ENCODE results near the gene MTARC1. TPM values are rescaled to one million over a fixed set of nuclear protein-coding genes. Genes with fewer than 3 reads are reported as not detected.

Gene MTARC1
- polyA plus RNA-seq, 3 donors = 19.3 to 26.6 (median 23.7) TPM

- no peak for DNase-seq
These were observed 13.5 kb downstream of the MTARC1 start for GRCh38 chr1:220800262-220800661.

- no peak for DNase-seq
These were observed 16.9 kb downstream of the MTARC1 start for GRCh38 chr1:220803401-220804201.

GRCh38 chr1:220804202-220804586 lies 17.5 kb downstream of the MTARC1 start:
- DNase-seq = no peak

- no peak for DNase-seq
These were observed 19.7 kb downstream of the MTARC1 start for GRCh38 chr1:220806408-220806807.

- DNase-seq = no peak
These were observed 21.0 kb downstream of the MTARC1 start for GRCh38 chr1:220807726-220808125.

GRCh38 chr1:220808345-220809186 lies 21.9 kb downstream of the MTARC1 start:
- DNase-seq = peak; percentile 89

- no peak for DNase-seq
These were observed 22.5 kb downstream of the MTARC1 start for GRCh38 chr1:220809187-220809550.

- DNase-seq = no peak
These were observed 23.0 kb downstream of the MTARC1 start for GRCh38 chr1:220809704-220810103.

GRCh38 chr1:220810179-220810653 lies 23.5 kb downstream of the MTARC1 start:
- peak; percentile 80 for DNase-seq

GRCh38 chr1:220810963-220811362 lies 24.2 kb downstream of the MTARC1 start:
- no peak for DNase-seq

GRCh38 chr1:220811695-220812094 lies 25.0 kb downstream of the MTARC1 start:
- DNase-seq = no peak

- no peak for DNase-seq
These were observed 25.6 kb downstream of the MTARC1 start for GRCh38 chr1:220812308-220812707.

- no peak for DNase-seq
These were observed 26.3 kb downstream of the MTARC1 start for GRCh38 chr1:220813013-220813412.

- DNase-seq = no peak
These were observed 28.7 kb downstream of the MTARC1 start for GRCh38 chr1:220815409-220815808.

- no peak for DNase-seq
These were observed 31.2 kb downstream of the MTARC1 start for GRCh38 chr1:220817907-220818306.

- peak; percentile 56 for DNase-seq
These were observed 31.9 kb downstream of the MTARC1 start for GRCh38 chr1:220818421-220819173.

GRCh38 chr1:220819467-220820026 lies 32.8 kb downstream of the MTARC1 start:
- DNase-seq = no peak

- no peak for DNase-seq
These were observed 37.6 kb downstream of the MTARC1 start for GRCh38 chr1:220824031-220824989.

GRCh38 chr1:220825819-220826551 lies 39.3 kb downstream of the MTARC1 start:
- DNase-seq = no peak

- no peak for DNase-seq
These were observed 40.0 kb downstream of the MTARC1 start for GRCh38 chr1:220826729-220827128.

All from renal pelvis (tissue), 4 donors.